T-helper 22 cell (primary cell): ENCODE results near the gene SETBP1.

Experiments
- DNase-seq: peaks from one replicate; pipeline ENCODE4 v3.0.0-alpha.2; 2020; ENCODE audit warnings: low read depth

Gene SETBP1

GRCh38 chr18:44816477-44816876, 135.8 kb downstream of the SETBP1 start:
- no peak for DNase-seq

DNA sequence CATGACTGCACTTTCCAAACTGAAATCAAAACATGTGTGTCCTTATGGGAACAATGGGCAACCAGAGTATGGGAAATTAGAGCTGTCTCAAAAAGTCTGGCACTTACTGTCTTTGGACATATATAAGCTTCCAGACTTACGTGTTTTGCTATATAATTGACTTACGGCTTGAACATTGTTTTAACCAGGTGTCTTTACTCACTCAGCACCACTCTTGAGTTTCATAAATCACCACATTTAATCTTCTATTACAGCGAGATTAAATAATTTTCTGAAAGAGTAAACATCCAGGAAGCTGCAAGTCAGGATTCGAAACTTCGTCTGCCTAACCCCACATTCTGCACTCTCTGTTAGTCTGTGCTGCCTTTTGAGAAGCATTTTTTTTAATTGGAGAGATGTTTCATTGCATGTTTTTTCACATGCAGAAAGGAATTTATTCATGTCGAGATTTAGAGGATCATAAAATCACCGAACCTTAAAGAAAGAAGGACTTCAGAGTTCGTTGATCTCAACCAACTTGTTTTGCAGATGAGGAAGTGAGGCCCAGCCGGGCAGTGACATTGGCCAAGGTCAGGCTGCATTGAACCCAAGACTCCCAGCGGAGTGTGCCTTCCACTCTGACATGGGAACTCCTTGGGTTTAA, 137.3 kb downstream of the SETBP1 start:
- no peak for DNase-seq

DNA sequence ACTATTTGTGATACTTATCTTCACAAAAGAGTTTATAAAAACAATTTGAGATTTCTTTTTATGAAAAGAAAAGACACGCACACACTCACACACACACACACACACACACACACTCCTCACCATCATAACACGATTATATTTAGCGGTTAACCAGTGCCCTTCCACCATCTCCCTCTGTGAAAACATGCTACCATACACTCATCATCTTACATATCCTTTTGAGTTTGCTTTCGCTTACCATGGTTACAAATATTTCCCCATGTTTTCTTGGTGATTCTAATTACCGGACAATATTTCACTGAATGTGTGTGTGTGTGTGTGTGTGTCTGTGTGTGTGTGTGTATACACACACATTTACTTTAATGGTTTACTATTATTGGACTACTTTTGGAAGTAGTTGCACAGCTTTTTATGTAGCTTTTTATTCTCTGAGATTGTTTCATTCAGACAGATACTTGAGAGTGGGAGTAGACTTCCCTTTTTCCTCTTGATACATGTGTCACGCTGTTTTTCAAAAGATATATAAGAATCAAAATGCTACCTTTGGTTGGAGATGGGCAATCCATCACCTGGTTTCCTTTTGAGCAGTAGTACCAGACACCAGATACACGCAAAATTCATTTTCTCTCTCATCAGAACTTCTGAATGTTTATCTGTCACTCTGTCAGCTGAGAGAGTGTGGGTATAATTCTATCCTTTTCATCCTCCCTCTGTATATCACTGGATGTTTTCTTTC, 138.1 kb downstream of the SETBP1 start:
- no peak for DNase-seq

DNA sequence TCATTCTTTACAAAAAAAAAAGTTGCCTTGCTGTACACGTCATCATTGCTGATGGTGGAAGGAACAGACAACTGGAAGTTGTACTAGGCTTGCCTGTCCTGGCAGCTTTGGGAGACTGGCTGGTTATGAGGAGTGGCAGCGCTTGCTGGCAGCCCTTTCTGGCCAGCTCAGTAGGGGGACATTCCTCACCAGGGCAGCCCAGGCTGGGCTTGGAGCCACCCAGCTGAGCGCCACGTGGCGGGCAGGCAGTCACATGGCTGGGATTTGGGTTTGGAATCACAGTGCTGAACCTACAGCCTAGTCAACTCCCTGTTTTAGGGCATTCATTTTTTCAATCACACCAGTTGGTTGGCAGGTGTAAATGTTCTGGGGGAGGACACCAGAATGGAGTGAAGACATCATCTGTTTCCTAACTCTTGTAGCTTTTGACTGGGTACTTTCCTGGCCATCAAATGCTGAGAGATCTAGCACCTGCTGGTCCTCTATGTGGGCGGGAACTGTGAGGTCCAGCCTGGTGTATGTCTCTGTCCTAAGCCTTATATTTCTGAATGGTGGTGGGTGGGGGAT, 139.3 kb downstream of the SETBP1 start:
- DNase-seq, result no peak

GRCh38 chr18:44821924-44822323, 141.2 kb downstream of the SETBP1 start:
- DNase-seq, result no peak

- no peak for DNase-seq
These were observed 142.6 kb downstream of the SETBP1 start for GRCh38 chr18:44823286-44823685.

DNA sequence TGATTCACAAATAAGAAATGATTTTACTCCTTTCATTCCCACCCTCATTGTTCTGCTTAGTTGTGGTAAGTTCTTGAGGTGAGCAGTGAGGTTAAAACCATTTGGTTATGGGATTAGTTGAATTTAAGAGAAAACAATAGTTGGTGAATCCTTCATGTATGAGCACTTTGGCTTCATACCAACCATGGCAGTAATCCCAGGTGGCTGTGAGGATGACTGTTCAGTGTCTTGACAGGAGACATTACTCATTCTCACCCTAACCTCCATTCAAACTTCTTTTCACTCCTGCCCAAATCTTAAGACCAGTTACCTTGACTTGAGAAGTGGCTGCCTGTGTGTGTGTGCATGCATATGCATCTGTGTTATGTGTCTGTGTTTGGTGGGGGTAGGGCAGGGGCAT, 143.1 kb downstream of the SETBP1 start:
- DNase-seq, result no peak

GRCh38 chr18:44824884-44825283, 144.2 kb downstream of the SETBP1 start:
- no peak for DNase-seq

DNA sequence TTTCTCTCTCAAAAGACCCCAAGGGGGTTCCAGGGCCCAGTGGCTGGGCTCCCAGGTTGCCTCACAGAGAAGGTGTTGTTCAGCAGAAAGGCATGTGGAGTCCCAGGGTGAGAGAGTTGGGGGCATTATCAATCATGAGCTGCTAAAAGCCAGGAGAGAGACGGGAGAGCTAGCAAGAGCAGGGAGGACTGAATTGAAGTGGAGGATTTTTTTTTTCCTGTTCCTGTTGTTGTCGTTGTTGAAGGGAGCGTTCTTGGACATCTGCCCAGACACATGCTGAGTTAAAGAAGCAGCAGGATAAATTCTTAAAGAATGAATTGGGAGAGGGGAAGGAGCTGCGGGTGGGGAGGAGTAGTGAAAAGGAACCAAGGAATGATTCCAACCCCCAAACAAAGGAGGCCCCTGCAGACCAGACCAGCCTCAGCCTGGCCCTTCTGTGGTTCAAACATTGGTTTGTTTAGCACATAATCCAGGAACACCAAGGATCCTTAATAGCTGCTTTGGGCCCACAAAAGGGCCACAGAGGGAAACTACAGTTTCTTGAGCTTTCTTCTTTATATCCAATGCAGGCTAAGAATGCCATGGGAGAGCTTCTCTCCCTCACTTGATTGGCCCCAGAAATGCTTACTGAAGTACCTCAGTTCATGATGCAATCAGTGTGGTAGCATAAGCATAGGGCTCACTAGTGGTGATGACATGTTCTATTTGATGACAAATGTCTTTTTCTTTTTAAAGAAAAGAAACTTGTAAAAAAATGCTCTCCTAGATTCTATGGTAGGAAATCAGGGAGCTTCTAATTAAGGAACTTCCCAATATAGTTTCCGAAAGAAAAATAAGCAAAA, 146.0 kb downstream of the SETBP1 start:
- DNase-seq, result no peak

DNA sequence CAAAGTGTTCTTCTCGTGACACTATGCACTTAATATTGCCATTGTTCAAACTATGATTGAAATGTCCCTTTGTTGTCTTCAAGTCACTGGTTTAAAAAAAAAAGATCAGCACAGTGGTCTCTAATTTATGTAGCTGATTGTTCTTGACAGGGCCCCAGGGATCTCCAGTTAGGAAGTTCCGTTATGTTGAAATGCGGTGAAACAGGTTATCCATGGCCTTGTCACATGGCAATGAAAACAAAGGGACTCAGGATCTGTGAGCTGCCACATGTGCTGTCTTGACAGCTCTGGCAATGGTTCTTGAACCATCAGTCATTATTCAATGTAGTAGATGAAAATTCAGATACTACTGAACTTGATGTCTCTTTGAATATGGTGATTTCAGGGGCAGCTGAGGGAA, 147.4 kb downstream of the SETBP1 start:
- no peak for DNase-seq

DNA sequence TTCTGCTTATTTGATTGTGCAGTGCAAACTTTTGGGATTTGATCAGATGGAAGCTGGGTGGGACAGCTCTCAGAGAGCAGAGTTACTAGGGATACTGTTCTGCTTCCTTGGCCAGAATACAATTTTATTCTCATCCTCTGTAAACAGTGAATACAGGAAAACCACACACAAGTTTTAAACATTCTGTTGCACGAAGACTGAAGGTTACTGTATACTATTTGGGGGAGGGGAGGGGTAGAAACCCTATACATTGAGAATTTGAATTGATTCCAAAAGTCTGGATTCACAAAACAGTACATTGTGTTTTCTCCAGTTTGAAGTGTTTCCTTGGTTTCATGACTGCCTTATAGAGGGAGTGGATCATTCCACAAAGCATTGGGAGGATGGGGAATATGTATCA, 149.9 kb downstream of the SETBP1 start:
- DNase-seq, result no peak

DNA sequence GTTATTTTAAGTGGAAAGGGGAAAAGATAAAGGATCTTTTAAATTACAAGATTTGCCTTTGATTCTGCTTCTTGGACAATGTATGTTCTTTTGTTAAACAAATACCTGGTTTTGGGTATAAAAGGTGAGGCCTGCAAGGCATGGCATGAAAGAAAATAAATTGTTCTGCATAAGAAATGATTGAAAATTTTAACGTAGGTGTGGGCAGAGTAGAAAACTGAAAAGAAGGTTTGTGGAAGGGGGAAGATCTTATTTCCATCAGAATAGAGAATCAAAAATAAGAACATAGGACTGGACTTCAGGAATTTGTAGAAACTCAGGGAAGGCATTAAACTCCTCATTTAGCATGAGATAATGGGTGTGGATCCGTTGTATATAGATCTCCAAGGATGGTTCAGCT, 153.1 kb downstream of the SETBP1 start:
- no peak for DNase-seq

- no peak for DNase-seq
These were observed 154.3 kb downstream of the SETBP1 start for GRCh38 chr18:44834867-44835469.

DNA sequence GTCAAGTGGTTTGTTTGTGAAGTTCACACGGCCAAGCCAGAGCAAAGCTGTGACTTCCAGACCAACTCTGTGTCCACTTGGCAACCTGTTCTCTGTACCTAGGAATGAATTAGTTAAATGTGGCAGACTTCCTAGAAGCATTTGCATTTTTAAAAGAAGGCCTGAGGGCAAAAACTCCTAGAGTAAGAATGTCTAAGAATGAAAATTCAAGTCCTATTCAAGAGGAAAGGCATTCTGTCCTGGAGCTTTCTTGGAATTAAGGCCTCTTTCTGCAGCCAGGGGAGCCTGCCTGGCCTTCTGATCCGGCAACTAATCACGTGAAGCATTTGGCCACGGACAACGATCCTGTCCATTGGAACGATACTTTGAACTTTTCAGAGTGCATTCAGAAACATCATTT, 155.0 kb downstream of the SETBP1 start:
- DNase-seq, result no peak

DNA sequence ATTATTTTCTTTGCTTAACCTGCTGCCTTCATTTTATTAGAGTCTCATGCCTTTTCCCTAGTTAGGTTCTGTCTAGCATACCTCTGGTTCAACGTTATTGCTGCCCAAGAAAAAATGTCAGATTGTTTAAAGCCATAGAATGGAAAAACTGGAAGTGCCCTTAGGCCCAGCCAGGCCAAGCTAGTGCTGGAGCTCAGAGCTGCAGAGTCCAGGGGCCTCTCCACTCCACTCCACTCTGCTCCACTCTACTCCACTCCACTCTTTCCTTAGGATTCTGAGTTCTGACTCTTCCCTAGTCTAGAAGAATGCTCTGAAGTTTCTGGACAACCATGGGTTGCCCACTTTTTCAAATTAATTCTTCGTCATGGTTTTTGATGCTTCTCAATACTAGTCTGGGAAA, 155.6 kb downstream of the SETBP1 start:
- no peak for DNase-seq

GRCh38 chr18:44837482-44838180, 156.9 kb downstream of the SETBP1 start:
- DNase-seq, result no peak

DNA sequence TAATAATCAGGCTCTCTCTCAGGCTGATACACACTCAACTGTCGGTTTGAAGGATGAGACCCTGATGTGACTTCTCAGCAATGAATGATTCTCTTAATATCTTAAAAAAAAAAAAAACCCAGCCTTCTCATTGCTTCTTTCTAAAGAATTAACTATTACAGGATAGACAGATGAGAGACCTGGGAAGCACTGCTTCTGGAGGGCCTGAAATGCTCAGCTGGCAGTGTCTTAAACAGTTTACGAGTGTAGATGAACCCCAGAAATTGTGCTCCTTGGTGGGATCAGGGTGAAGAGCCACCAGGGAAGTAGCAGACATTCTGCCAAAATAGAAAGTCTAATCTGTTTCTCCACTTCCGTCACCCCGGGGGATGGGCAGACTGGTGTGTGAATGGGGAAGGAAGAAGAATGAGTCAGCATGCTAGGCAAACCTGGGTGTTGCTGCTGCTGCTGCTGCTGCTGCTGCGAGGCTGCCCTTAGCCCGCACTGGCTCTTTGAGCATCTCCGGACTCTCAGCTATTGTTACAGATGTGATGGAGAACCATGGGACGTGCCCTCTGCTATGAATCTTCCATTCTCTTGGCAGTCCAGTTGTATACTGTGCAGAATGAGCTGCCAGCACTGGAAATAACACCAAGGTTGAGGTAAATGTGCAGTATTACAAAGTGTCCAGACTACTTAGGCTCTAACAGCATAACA, 158.4 kb downstream of the SETBP1 start:
- DNase-seq, result peak; percentile 11

GRCh38 chr18:44840058-44840790, 159.5 kb downstream of the SETBP1 start:
- no peak for DNase-seq

DNA sequence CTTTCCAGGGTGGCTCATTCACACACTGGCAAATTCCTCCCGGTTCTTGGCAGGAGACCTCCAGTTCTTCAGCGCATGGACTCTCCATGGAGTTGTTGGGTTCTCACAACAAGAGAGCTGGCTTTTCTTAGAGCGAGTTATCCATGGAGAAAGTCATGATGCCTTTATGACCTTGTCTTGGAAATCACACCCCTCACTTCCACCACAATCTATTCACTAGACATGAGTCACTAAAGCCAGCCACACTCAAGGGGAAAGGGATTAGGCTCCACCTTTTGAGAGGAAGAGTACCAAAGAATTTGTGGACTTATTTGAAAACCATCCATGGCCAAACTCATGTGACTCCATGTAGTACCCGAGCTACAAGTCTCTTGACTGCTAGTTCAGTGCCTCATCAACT, 160.5 kb downstream of the SETBP1 start:
- no peak for DNase-seq
